22Rv1 (cell line): Measurements from ENCODE around the gene SLC22A6.

Experiments
- ZFX ChIP-seq: fragments of 450-650 bp; IDR thresholded peaks from 2 replicates; pipeline ENCODE4 v1.6.1; 2017; ENCODE audit warnings: antibody characterized with exemption, borderline replicate concordance
- TF ChIP-seq, protein P1 (sequence below): fragments of 450-650 bp; IDR thresholded peaks from 2 replicates; pipeline ENCODE4 v1.5.1; 2017; ENCODE audit warnings: mild to moderate bottlenecking

DNA sequence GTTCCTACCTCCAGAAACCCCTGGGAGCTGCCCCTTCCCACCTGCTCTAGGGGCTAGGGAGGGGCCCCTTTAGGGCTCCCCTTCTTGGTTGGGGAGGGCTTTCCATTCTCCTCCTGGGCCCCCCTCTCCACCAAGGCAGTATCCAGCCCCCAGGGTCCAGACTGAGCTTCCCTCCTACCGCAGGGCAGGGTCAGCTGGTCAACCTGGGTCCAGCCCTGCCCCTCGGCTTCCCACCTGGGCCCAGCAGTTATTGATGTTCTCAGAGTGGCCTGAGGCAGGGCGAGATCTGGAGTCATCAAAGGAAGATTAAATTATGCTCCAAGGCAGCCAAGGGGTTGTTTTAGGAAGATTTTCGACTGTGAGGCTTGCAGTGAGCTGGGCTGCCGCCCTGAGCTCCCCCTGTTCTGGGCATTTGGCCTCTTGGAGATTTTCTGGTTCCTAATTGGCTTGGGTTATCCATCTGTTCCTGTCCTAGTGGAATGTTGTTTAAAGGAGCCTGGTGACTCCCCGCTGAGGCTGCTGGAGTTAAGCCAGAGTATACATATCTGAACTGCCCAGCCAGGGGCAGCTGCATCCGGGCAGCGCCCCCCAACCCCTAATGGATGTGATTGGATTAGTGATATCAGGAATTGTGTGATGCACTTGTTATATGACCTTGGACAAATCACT, 32.7 kb upstream of the SLC22A6 start:
- TF ChIP-seq, protein P1, sequence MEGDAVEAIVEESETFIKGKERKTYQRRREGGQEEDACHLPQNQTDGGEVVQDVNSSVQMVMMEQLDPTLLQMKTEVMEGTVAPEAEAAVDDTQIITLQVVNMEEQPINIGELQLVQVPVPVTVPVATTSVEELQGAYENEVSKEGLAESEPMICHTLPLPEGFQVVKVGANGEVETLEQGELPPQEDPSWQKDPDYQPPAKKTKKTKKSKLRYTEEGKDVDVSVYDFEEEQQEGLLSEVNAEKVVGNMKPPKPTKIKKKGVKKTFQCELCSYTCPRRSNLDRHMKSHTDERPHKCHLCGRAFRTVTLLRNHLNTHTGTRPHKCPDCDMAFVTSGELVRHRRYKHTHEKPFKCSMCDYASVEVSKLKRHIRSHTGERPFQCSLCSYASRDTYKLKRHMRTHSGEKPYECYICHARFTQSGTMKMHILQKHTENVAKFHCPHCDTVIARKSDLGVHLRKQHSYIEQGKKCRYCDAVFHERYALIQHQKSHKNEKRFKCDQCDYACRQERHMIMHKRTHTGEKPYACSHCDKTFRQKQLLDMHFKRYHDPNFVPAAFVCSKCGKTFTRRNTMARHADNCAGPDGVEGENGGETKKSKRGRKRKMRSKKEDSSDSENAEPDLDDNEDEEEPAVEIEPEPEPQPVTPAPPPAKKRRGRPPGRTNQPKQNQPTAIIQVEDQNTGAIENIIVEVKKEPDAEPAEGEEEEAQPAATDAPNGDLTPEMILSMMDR = no peak
- no peak for TF ChIP-seq ZFX
